T-helper 1 cell treated with Interleukin-12 subunit alpha and Interleukin-12 subunit beta and Interleukin-4 antibody, amounts not matched to agents 30 μg/mL and 1 μg/mL, for 36 hours (primary cell): ENCODE results near the gene ZYG11B.
"Not testable (repeated sequence)": the region's sequence is repeated elsewhere in the genome, so short reads cannot be mapped to it uniquely, and the experiment has no call there.

Experiments
- H3K27ac Mint-ChIP-seq: one replicate; pipeline ENCODE4 v1.8.0; 2021; ENCODE audit warnings: mild to moderate bottlenecking, mixed read lengths
- H3K27me3 Mint-ChIP-seq: one replicate; pipeline ENCODE4 v1.8.0; 2021; ENCODE audit warnings: low read depth, mixed read lengths
- H3K36me3 Mint-ChIP-seq: one replicate; pipeline ENCODE4 v1.8.0; 2021; ENCODE audit warnings: low read depth, mixed read lengths
- H3K4me1 Mint-ChIP-seq: one replicate; pipeline ENCODE4 v1.8.0; 2021; ENCODE audit warnings: low read depth, mixed read lengths
- H3K4me3 Mint-ChIP-seq: one replicate; pipeline ENCODE4 v1.8.0; 2021; ENCODE audit warnings: mild to moderate bottlenecking, moderate library complexity, mixed read lengths
- H3K9me3 Mint-ChIP-seq: one replicate; pipeline ENCODE4 v1.8.0; 2021; ENCODE audit warnings: mixed read lengths

Gene ZYG11B

GRCh38 chr1:52726265-52727113 lies at the start of gene ZYG11B:
Gene ZYG11B (plus strand): TSS chr1:52726453. CDS start chr1:52726654, 201 bp downstream.
- peaks cover 4% of the 10 kb centered on the region for H3K27me3 Mint-ChIP-seq
- H3K36me3 Mint-ChIP-seq = peaks cover 4% of the 10 kb centered on the region
- peaks cover 37% of the 10 kb centered on the region for H3K4me1 Mint-ChIP-seq
- no peaks in the 10 kb centered on the region for H3K9me3 Mint-ChIP-seq
- H3K4me3 Mint-ChIP-seq = peak within 1 kb of the TSS; percentile 99
- H3K27ac Mint-ChIP-seq = peak within 1 kb of the TSS; percentile 84

- H3K36me3 Mint-ChIP-seq = peaks cover 4% of the 10 kb centered on the region
- H3K27me3 Mint-ChIP-seq = no peaks in the 10 kb centered on the region
- no peaks in the 10 kb centered on the region for H3K9me3 Mint-ChIP-seq
- no peak overlapping the region for H3K27ac Mint-ChIP-seq
- H3K4me1 Mint-ChIP-seq = peaks cover 15% of the 10 kb centered on the region
- no peak overlapping the region for H3K4me3 Mint-ChIP-seq
Measured at GRCh38 chr1:52677076-52677806, 49.0 kb upstream of the ZYG11B start.

- peaks cover 6% of the 10 kb centered on the region for H3K9me3 Mint-ChIP-seq
- no peaks in the 10 kb centered on the region for H3K27me3 Mint-ChIP-seq
- no peak overlapping the region for H3K4me3 Mint-ChIP-seq
- H3K27ac Mint-ChIP-seq = no peak overlapping the region
- peaks cover 8% of the 10 kb centered on the region for H3K36me3 Mint-ChIP-seq
- peaks cover 21% of the 10 kb centered on the region for H3K4me1 Mint-ChIP-seq
Measured at GRCh38 chr1:52679048-52679447, 47.2 kb upstream of the ZYG11B start.

- Mint-ChIP-seq H3K27ac (no peak overlapping the region), H3K9me3 (peaks cover 7% of the 10 kb centered on the region), H3K27me3 (no peaks in the 10 kb centered on the region), H3K4me1 (peaks cover 18% of the 10 kb centered on the region), H3K4me3 (no peak overlapping the region), H3K36me3 (peaks cover 8% of the 10 kb centered on the region)
Measured at GRCh38 chr1:52679498-52679897, 46.8 kb upstream of the ZYG11B start.

GRCh38 chr1:52680353-52680752 lies 45.9 kb upstream of the ZYG11B start:
- Mint-ChIP-seq H3K27me3 (no peaks in the 10 kb centered on the region), H3K27ac (peak overlapping the region; percentile 26), H3K9me3 (peaks cover 7% of the 10 kb centered on the region), H3K4me1 (peaks cover 14% of the 10 kb centered on the region), H3K36me3 (peaks cover 12% of the 10 kb centered on the region), H3K4me3 (no peak overlapping the region)

- H3K36me3 Mint-ChIP-seq = peaks cover 15% of the 10 kb centered on the region
- peaks cover 18% of the 10 kb centered on the region for H3K4me1 Mint-ChIP-seq
- H3K27ac Mint-ChIP-seq = no peak overlapping the region
- no peak overlapping the region for H3K4me3 Mint-ChIP-seq
- H3K27me3 Mint-ChIP-seq = no peaks in the 10 kb centered on the region
- H3K9me3 Mint-ChIP-seq = peaks cover 7% of the 10 kb centered on the region
Measured at GRCh38 chr1:52681136-52681535, 45.1 kb upstream of the ZYG11B start.

GRCh38 chr1:52683367-52683940 lies 42.8 kb upstream of the ZYG11B start:
- Mint-ChIP-seq H3K27ac (peak overlapping the region; percentile 55), H3K4me3 (no peak overlapping the region), H3K4me1 (peaks cover 21% of the 10 kb centered on the region)

GRCh38 chr1:52684545-52684944 lies 41.7 kb upstream of the ZYG11B start:
- peaks cover 21% of the 10 kb centered on the region for H3K4me1 Mint-ChIP-seq
- peaks cover 7% of the 10 kb centered on the region for H3K9me3 Mint-ChIP-seq
- H3K36me3 Mint-ChIP-seq = peaks cover 22% of the 10 kb centered on the region
- H3K4me3 Mint-ChIP-seq = no peak overlapping the region
- no peak overlapping the region for H3K27ac Mint-ChIP-seq
- no peaks in the 10 kb centered on the region for H3K27me3 Mint-ChIP-seq

More at GRCh38 chr1:52683367-52683940, 42.8 kb upstream of the ZYG11B start:
- Mint-ChIP-seq H3K36me3 (peaks cover 20% of the 10 kb centered on the region), H3K9me3 (peaks cover 7% of the 10 kb centered on the region), H3K27me3 (no peaks in the 10 kb centered on the region)

- not testable (repeated sequence) for H3K9me3 Mint-ChIP-seq, H3K27me3 Mint-ChIP-seq, H3K4me3 Mint-ChIP-seq
- H3K27ac Mint-ChIP-seq = peak overlapping the region; percentile 78
- H3K4me1 Mint-ChIP-seq = peaks cover 21% of the 10 kb centered on the region
- H3K36me3 Mint-ChIP-seq = peaks cover 19% of the 10 kb centered on the region
Measured at GRCh38 chr1:52686261-52686751, 39.9 kb upstream of the ZYG11B start.

GRCh38 chr1:52686830-52687229 lies 39.4 kb upstream of the ZYG11B start:
- H3K9me3 Mint-ChIP-seq = peaks cover 7% of the 10 kb centered on the region
- H3K36me3 Mint-ChIP-seq = peaks cover 22% of the 10 kb centered on the region
- no peaks in the 10 kb centered on the region for H3K27me3 Mint-ChIP-seq
- peaks cover 23% of the 10 kb centered on the region for H3K4me1 Mint-ChIP-seq
- no peak overlapping the region for H3K27ac Mint-ChIP-seq
- no peak overlapping the region for H3K4me3 Mint-ChIP-seq

- peaks cover 15% of the 10 kb centered on the region for H3K4me1 Mint-ChIP-seq
- H3K27me3 Mint-ChIP-seq = no peaks in the 10 kb centered on the region
- no peak overlapping the region for H3K27ac Mint-ChIP-seq
- peaks cover 30% of the 10 kb centered on the region for H3K36me3 Mint-ChIP-seq
- H3K9me3 Mint-ChIP-seq = no peaks in the 10 kb centered on the region
- no peak overlapping the region for H3K4me3 Mint-ChIP-seq
Measured at GRCh38 chr1:52691821-52692220, 34.4 kb upstream of the ZYG11B start.

GRCh38 chr1:52692697-52693096 lies 33.6 kb upstream of the ZYG11B start:
- peaks cover 28% of the 10 kb centered on the region for H3K36me3 Mint-ChIP-seq
- no peaks in the 10 kb centered on the region for H3K27me3 Mint-ChIP-seq
- H3K27ac Mint-ChIP-seq = no peak overlapping the region
- no peaks in the 10 kb centered on the region for H3K9me3 Mint-ChIP-seq
- H3K4me3 Mint-ChIP-seq = no peak overlapping the region
- H3K4me1 Mint-ChIP-seq = peaks cover 16% of the 10 kb centered on the region

GRCh38 chr1:52693351-52693750 lies 32.9 kb upstream of the ZYG11B start:
- Mint-ChIP-seq H3K4me1 (peaks cover 19% of the 10 kb centered on the region), H3K36me3 (peaks cover 28% of the 10 kb centered on the region)
- H3K27me3 Mint-ChIP-seq, H3K27ac Mint-ChIP-seq, H3K4me3 Mint-ChIP-seq, H3K9me3 Mint-ChIP-seq: not testable (repeated sequence)

- no peaks in the 10 kb centered on the region for H3K27me3 Mint-ChIP-seq
- peaks cover 24% of the 10 kb centered on the region for H3K36me3 Mint-ChIP-seq
- no peaks in the 10 kb centered on the region for H3K9me3 Mint-ChIP-seq
- H3K4me3 Mint-ChIP-seq = no peak overlapping the region
- H3K27ac Mint-ChIP-seq = no peak overlapping the region
- peaks cover 21% of the 10 kb centered on the region for H3K4me1 Mint-ChIP-seq
Measured at GRCh38 chr1:52693843-52694242, 32.4 kb upstream of the ZYG11B start.
